ENCODE measurements around the gene CD48. TPM values are rescaled to one million over a fixed set of nuclear protein-coding genes. Genes with fewer than 3 reads are reported as not detected.

Gene CD48
- total RNA-seq, 1 donor from 2014 or later, result not detected

DNA sequence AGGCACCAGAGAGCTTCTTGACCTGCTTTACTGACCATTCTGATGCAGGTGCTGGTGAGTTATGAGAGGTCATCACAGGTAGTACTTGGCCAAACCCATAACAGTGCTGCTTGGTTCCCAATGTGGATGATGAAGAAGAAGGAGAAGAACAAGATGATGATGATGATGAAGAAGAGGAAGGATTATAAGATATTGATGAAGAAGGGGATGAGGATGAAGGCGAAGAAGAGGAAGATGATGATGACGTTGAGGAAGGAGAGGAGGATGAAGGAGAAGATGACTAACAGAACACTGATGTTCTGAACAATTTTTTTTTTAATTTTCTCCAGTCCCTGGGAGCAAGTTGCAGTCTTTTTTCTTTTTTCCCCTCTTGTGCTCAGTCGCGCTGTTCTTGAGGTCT is 40.9 kb downstream of the CD48 start:
- no peak overlapping the region for H3K27ac Mint-ChIP-seq (ENCODE audit: unreplicated experiment)
- no peak overlapping the region for H3K4me3 Mint-ChIP-seq (ENCODE audit: unreplicated experiment)
- no peaks in the 10 kb centered on the region for H3K36me3 Mint-ChIP-seq (ENCODE audit: unreplicated experiment)
- H3K27me3 Mint-ChIP-seq (ENCODE audit: unreplicated experiment), result no peaks in the 10 kb centered on the region
- no peaks in the 10 kb centered on the region for H3K4me1 Mint-ChIP-seq (ENCODE audit: low read depth, unreplicated experiment)
- TF ChIP-seq, protein P1, sequence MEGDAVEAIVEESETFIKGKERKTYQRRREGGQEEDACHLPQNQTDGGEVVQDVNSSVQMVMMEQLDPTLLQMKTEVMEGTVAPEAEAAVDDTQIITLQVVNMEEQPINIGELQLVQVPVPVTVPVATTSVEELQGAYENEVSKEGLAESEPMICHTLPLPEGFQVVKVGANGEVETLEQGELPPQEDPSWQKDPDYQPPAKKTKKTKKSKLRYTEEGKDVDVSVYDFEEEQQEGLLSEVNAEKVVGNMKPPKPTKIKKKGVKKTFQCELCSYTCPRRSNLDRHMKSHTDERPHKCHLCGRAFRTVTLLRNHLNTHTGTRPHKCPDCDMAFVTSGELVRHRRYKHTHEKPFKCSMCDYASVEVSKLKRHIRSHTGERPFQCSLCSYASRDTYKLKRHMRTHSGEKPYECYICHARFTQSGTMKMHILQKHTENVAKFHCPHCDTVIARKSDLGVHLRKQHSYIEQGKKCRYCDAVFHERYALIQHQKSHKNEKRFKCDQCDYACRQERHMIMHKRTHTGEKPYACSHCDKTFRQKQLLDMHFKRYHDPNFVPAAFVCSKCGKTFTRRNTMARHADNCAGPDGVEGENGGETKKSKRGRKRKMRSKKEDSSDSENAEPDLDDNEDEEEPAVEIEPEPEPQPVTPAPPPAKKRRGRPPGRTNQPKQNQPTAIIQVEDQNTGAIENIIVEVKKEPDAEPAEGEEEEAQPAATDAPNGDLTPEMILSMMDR (IDR thresholded peaks at IDR 0.05; ENCODE audit: partially characterized antibody, unreplicated experiment), result no peak
- no peaks in the 10 kb centered on the region for H3K9me3 Mint-ChIP-seq (ENCODE audit: unreplicated experiment)
- DNase-seq, result no peak

DNA sequence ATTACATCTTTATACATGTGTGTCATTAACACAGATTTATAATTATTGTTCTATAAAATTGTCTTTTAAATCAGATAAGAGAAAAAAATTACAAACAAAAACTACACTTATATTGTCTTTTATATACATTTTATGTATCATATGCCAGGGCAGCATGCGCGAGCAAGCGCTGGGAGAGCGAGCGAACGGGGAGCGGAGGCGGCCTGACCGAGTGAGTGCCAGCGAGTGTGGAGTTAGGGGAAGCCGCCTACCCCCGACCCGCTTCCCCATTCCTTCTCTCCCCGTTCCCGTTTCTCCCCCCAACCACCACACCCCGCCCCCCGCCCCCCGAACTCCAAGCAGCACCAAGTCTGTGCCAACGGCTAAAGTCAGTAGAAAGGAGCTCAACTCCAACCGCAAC is 41.8 kb downstream of the CD48 start:
- Mint-ChIP-seq H3K27me3 (ENCODE audit: unreplicated experiment) (no peaks in the 10 kb centered on the region), H3K27ac (ENCODE audit: unreplicated experiment) (no peak overlapping the region), H3K9me3 (ENCODE audit: unreplicated experiment) (no peaks in the 10 kb centered on the region), H3K36me3 (ENCODE audit: unreplicated experiment) (no peaks in the 10 kb centered on the region), H3K4me3 (ENCODE audit: unreplicated experiment) (no peak overlapping the region), H3K4me1 (ENCODE audit: low read depth, unreplicated experiment) (no peaks in the 10 kb centered on the region)
- no peak for DNase-seq
- TF ChIP-seq, protein P1 (IDR thresholded peaks at IDR 0.05; ENCODE audit: partially characterized antibody, unreplicated experiment), result no peak

DNA sequence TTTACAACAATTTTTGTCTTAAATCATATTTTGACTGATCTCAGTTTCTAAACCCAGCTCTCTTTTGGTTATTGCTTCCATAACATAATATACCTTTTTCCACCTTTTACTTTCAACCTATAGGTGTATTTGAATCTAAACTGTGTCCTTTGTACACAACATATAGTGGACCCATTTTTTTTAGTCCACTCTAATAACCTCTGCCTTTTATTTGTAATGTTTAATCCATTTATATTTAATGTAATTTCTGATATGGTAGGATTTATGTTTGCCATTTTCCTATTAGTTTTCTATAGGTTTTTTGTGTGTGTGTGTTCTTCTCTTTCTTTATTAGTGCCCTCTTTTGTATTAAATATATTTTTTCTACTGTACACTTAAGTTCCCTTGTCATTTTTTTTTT is 42.3 kb downstream of the CD48 start:
- TF ChIP-seq, protein P1 (IDR thresholded peaks at IDR 0.05; ENCODE audit: partially characterized antibody, unreplicated experiment), result no peak
- Mint-ChIP-seq H3K4me3 (ENCODE audit: unreplicated experiment) (no peak overlapping the region), H3K9me3 (ENCODE audit: unreplicated experiment) (no peaks in the 10 kb centered on the region), H3K27me3 (ENCODE audit: unreplicated experiment) (no peaks in the 10 kb centered on the region), H3K27ac (ENCODE audit: unreplicated experiment) (no peak overlapping the region), H3K4me1 (ENCODE audit: low read depth, unreplicated experiment) (no peaks in the 10 kb centered on the region), H3K36me3 (ENCODE audit: unreplicated experiment) (no peaks in the 10 kb centered on the region)
- no peak for DNase-seq

DNA sequence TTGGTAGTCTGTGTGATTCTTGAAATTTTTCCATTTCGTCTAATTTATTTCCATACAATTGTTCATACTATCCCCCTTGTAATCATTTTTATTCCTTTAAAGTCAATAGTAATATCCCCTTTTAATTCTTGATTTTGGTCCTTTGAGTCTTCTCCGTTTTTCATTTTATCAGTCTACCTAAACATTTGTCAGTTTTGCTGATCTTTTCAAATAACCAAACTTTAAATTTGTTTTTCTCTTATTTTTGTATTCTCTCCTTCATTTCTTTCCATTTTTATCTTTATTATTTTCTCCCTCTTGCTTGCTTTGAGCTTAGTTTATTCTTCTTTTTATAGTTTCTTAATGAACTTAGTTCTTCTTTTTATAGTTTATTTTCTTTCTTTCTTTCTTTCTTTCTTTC is 43.7 kb downstream of the CD48 start:
- Mint-ChIP-seq H3K4me1 (ENCODE audit: low read depth, unreplicated experiment) (no peaks in the 10 kb centered on the region), H3K36me3 (ENCODE audit: unreplicated experiment) (no peaks in the 10 kb centered on the region), H3K27me3 (ENCODE audit: unreplicated experiment) (no peaks in the 10 kb centered on the region), H3K27ac (ENCODE audit: unreplicated experiment) (no peak overlapping the region), H3K9me3 (ENCODE audit: unreplicated experiment) (no peaks in the 10 kb centered on the region), H3K4me3 (ENCODE audit: unreplicated experiment) (no peak overlapping the region)
- no peak for DNase-seq
- TF ChIP-seq, protein P1 (IDR thresholded peaks at IDR 0.05; ENCODE audit: partially characterized antibody, unreplicated experiment), result no peak

DNA sequence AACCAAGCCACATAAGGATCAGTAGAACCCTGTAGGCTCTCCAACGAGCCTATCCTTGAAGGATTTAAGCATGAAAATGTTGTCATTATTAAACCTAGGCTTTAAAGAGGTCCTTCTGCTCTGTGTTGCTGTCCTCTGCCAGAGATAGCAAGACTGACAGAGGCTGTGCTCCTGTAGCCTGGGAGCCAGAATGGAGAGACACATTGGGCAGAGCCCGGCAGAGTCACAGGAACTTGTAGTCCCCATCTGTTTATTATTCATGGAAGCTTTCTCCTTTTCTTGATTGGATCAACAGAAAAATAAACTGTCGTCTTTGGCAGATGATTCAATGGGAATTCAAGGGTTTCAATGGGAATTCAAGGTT is 45.6 kb downstream of the CD48 start:
- Mint-ChIP-seq H3K9me3 (ENCODE audit: unreplicated experiment) (no peaks in the 10 kb centered on the region), H3K4me1 (ENCODE audit: low read depth, unreplicated experiment) (no peaks in the 10 kb centered on the region), H3K27ac (ENCODE audit: unreplicated experiment) (no peak overlapping the region), H3K27me3 (ENCODE audit: unreplicated experiment) (no peaks in the 10 kb centered on the region), H3K36me3 (ENCODE audit: unreplicated experiment) (no peaks in the 10 kb centered on the region), H3K4me3 (ENCODE audit: unreplicated experiment) (no peak overlapping the region)
- DNase-seq, result no peak
- TF ChIP-seq, protein P1 (IDR thresholded peaks at IDR 0.05; ENCODE audit: partially characterized antibody, unreplicated experiment), result no peak

All from glutamatergic neuron (in vitro differentiated cells).